ENCODE measurements around the gene FKBP8. TPM values are rescaled to one million over a fixed set of nuclear protein-coding genes. Genes with fewer than 3 reads are reported as not detected.

The FKBP8 gene
- total RNA-seq, 1 experiment from 2014 or later: 345 TPM

- no peak for TF ChIP-seq ZBTB21 (CRISPR knock-in tag; IDR thresholded peaks at IDR 0.05; ENCODE audit: borderline replicate concordance)
Measured at GRCh38 chr19:18520848-18521691, 22.3 kb downstream of the FKBP8 start (continued).

GRCh38 chr19:18519962-18520847, 23.2 kb downstream of the FKBP8 start:
- H3K9me3 Mint-ChIP-seq: no peaks in the 10 kb centered on the region
- DNase-seq (ENCODE audit: low spot score) (peak; percentile 67), ATAC-seq (no peak)
- no peak for TF ChIP-seq OVOL2 (CRISPR knock-in tag; IDR thresholded peaks at IDR 0.05; ENCODE audit: borderline replicate concordance)
- TF ChIP-seq USF1 (CRISPR knock-in tag; IDR thresholded peaks at IDR 0.05): no peak
- 0 out of 2 replicates have a peak, but pooled peaks have one; percentile 10 for TF ChIP-seq TEAD1 (CRISPR knock-in tag; IDR thresholded peaks at IDR 0.05)
- TF ChIP-seq ZNF232 (CRISPR knock-in tag; IDR thresholded peaks at IDR 0.05): no peak
- no peak for TF ChIP-seq E2F4 (CRISPR knock-in tag; IDR thresholded peaks at IDR 0.05; ENCODE audit: borderline replicate concordance, low read depth)
- no peak for TF ChIP-seq IRF1 (CRISPR knock-in tag; IDR thresholded peaks at IDR 0.05)
- TF ChIP-seq SMAD4 (CRISPR knock-in tag; IDR thresholded peaks at IDR 0.05): no peak
- no peak for TF ChIP-seq KAT7 (CRISPR knock-in tag; IDR thresholded peaks at IDR 0.05; ENCODE audit: borderline replicate concordance)
- POLR2A ChIA-PET: interaction anchor here (0.7 to 1.3 kb wide), 2 partner anchors 51 to 69 kb away, joined by 3 to 4 read pairs; partner anchors contain the start of genes REX1BD and UBA52
- H3K27ac Mint-ChIP-seq: no peak overlapping the region
- CTCF ChIA-PET: interaction anchor here (0.5 to 5.0 kb wide), 36 partner anchors 10 to 399 kb away, joined by 3 to 55 read pairs (median 6); partner anchors contain the start of genes COPE, DDX49, KXD1 and TMEM59L
- H3K27me3 Mint-ChIP-seq (ENCODE audit: low read depth): no peaks in the 10 kb centered on the region
- peaks cover 7% of the 10 kb centered on the region for H3K4me1 Mint-ChIP-seq
- H3K4me3 Mint-ChIP-seq: peak overlapping the region; percentile 81
- H3K36me3 Mint-ChIP-seq: no peaks in the 10 kb centered on the region

- no peaks in the 10 kb centered on the region for H3K27me3 Mint-ChIP-seq (ENCODE audit: low read depth)
- POLR2A ChIA-PET: no interaction called here
- ATAC-seq (no peak), DNase-seq (ENCODE audit: low spot score) (no peak)
- no peak overlapping the region for H3K4me3 Mint-ChIP-seq
- no peak for TF ChIP-seq AFF4 (CRISPR knock-in tag; IDR thresholded peaks at IDR 0.05; ENCODE audit: borderline replicate concordance)
- H3K27ac Mint-ChIP-seq: no peak overlapping the region
- H3K36me3 Mint-ChIP-seq: no peaks in the 10 kb centered on the region
- CTCF ChIA-PET: interaction anchor here (0.6 to 4.8 kb wide), 4 partner anchors 10 to 391 kb away, joined by 4 to 55 read pairs (median 5); no protein-coding TSS in a partner anchor
- no peaks in the 10 kb centered on the region for H3K9me3 Mint-ChIP-seq
- H3K4me1 Mint-ChIP-seq: peaks cover 4% of the 10 kb centered on the region
Measured at GRCh38 chr19:18518639-18519038, 24.7 kb downstream of the FKBP8 start.

All from WTC11 (cell line).